NCI-H1694 treated with DMSO at 0.1 percent for 48 hours (cell line): ENCODE data around the gene BRICD5.

Experiments
- DNase-seq: peaks from one replicate; lab custom pipeline; 2025; lab: John Stamatoyannopoulos, UW

BRICD5 gene

GRCh38 chr16:2237493-2238149, 27.0 kb upstream of the BRICD5 start:
- DNase-seq = no peak

- no peak for DNase-seq
Measured at GRCh38 chr16:2237102-2237482, 26.4 kb upstream of the BRICD5 start.

GRCh38 chr16:2236337-2237101, 25.9 kb upstream of the BRICD5 start, which contains the start of gene DNASE1L2:
Gene DNASE1L2, plus strand, starts transcription at chr16:2236444. Its CDS starts 373 bp downstream, at chr16:2236817.
- no peak for DNase-seq

- no peak for DNase-seq
Measured at GRCh38 chr16:2235695-2236336, 25.2 kb upstream of the BRICD5 start.

- no peak for DNase-seq
Measured at GRCh38 chr16:2235234-2235651, 24.6 kb upstream of the BRICD5 start.

- DNase-seq = no peak
Measured at GRCh38 chr16:2234813-2235170, 24.1 kb upstream of the BRICD5 start.

GRCh38 chr16:2233872-2234812, 23.5 kb upstream of the BRICD5 start:
- no peak for DNase-seq

- DNase-seq = no peak
Measured at GRCh38 chr16:2233046-2233775, 22.5 kb upstream of the BRICD5 start.

GRCh38 chr16:2232094-2232990, 21.7 kb upstream of the BRICD5 start:
- DNase-seq = no peak

GRCh38 chr16:2231016-2231931, 20.6 kb upstream of the BRICD5 start:
- no peak for DNase-seq

- no peak for DNase-seq
Measured at GRCh38 chr16:2230376-2230775, 19.7 kb upstream of the BRICD5 start.

GRCh38 chr16:2229632-2230250, 19.1 kb upstream of the BRICD5 start:
- no peak for DNase-seq

- DNase-seq = no peak
Measured at GRCh38 chr16:2229091-2229490, 18.4 kb upstream of the BRICD5 start.

GRCh38 chr16:2228161-2228824, 17.6 kb upstream of the BRICD5 start:
- DNase-seq = no peak

GRCh38 chr16:2226918-2227317, 16.3 kb upstream of the BRICD5 start:
- DNase-seq = no peak

- no peak for DNase-seq
Measured at GRCh38 chr16:2226245-2226793, 15.7 kb upstream of the BRICD5 start.

GRCh38 chr16:2223942-2224486, 13.4 kb upstream of the BRICD5 start:
- no peak for DNase-seq
